Hematopoietic multipotent progenitor cell (in vitro differentiated cells): ENCODE measurements around the gene CHCHD3. TPM values are rescaled to one million over a fixed set of nuclear protein-coding genes. Genes with fewer than 3 reads are reported as not detected.

ENCODE experiments used
- DNase-seq, 3 donors: peaks; one replicate each; pipeline ENCODE4 v3.0.0-alpha.2; 2011 to 2015; ENCODE audit warnings: low read depth in 2 of 3, low spot score in 2 of 3
- total RNA-seq: library from RNA; depleted of rRNA; stranded (reverse); fragments of >200 nt; gene quantifications from one replicate; pipeline ENCODE4 v1.2.3, GENCODE V29; 2012

CHCHD3 gene
- total RNA-seq, 1 donor = 26.1 TPM

DNA sequence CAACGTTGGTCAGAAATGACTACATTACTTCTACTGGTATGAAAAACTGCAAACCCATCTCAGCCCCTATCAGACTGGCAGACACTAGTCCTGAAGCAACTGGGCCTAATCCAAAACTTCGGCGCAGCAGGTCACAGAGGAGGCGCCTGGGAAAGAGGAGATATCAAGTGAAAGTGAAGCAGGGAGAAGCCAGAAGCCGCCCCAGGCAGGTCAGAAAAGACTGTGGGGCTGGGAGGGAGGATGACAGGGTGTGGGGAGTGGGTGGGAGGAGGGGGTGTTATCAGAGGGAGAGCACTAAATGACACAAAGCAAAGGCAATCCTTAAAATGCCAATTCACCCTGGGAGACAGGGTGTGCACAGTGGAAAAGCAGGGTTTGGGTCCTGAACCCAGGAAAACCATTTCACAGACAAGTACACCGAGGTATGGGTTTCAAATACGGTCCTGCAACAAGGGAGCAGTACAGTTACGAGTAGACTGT lies 731 bp downstream of the CHCHD3 start:
- peak in 1 of 3 donors; percentile 5 for DNase-seq

DNA sequence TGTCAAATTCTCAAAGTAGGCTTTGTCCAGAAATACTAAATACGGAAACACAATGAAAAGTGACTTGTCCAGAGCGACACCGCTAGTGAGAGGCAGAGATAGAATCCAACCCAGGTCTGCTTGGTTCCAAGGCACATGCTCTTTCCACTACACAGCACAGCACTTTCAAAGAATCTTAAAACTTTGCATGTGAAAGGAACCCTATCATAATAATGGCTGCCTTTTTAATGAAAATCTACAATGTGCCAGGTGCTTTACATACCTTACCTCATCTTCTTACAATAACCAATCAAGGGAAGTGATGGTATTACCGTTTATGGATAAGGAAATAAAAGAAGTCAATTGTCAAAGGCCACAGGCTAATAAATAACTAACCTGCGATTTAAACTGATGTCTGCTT lies 2.6 kb downstream of the CHCHD3 start:
- no peak for DNase-seq

DNA sequence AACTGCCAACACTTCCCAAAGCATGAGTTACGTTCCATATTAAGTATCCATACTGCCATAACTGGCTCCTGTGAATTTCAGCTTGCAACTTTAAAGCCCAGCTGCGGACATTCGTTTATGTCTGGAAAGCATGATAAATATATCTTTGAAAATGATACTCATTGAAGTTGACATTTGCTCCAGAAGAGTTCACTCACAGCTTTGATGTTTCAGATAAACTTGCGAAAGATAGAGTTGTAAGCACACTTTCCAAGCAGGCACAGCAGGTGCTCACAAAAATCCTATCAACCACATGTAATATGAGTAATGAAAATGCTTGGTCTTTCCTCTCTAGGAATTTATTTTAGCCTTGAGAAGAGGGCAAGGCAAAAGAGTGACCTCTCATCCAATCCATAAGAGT lies 4.5 kb downstream of the CHCHD3 start:
- DNase-seq = no peak

DNA sequence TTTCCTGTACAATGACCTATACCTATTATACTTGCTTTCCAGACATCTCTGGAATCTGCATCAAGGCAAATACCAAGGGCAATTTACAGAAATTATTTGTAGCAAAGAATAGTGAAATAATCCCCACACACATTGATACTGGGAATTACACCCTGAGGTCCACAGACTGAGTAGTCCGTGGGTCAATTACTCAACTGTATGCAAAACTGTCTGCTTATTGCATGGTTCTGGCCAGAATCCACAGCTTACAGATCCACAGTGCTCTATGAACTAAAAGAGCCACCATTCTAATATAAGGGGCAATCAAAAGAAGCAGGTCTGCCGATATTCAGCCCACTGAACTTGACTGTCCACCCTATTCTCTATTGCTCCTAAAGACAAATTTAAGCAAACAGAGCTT lies 5.7 kb downstream of the CHCHD3 start:
- DNase-seq = no peak

DNA sequence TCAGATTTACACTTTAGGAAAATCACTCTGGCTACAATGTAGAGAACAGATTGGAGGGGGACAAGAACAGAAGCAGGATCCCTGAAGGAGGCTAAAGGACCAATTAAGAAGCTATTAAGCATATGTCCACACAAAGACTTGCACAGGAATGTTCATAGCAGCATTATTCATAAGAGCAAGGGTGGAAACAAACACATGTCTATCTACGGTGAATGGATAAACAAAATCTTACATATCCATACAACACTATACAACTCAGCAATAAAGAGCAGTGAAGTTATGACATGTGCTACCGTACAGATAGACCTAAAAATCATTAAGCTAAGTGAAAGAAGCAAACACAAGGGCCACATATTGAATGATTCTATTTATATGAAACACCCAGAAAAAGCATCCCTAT lies 10.4 kb downstream of the CHCHD3 start:
- DNase-seq = no peak

DNA sequence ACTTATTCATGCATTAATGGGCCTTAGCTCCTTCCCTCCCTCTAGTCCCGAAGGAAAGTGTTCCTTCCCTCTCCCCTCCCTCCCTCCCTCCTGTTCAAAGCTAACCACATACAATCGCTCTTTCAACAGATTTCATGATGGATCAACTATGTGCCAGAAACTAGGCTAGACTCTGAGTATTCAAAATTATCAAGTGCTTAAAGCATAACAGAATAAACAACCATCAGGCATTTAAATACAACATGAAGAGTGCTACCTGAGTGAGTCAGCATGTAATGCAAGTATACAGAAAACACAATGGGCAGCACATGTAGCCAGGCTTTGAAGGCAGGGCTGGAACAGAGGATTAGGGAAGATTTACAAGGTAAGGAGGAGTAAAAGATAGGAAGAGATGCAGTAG lies 11.3 kb downstream of the CHCHD3 start:
- no peak for DNase-seq

DNA sequence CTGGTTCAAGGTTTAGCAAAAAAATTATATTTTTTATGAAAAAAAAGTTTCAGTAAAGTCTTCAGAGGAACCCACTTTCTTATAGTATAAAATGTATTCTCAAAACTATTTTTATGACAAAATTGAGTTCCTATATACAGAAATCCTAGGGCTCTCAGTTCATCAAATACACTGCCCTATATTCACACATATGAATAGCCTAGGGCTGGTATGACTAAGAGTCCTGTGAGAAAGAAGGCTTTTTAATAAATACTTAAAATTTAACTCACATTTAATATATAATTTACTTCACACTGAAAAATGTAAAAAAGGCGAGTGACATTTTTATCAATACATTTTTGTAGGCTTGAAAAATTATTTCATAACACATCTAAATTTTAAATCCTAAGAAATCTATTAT lies 16.6 kb downstream of the CHCHD3 start:
- DNase-seq = no peak

DNA sequence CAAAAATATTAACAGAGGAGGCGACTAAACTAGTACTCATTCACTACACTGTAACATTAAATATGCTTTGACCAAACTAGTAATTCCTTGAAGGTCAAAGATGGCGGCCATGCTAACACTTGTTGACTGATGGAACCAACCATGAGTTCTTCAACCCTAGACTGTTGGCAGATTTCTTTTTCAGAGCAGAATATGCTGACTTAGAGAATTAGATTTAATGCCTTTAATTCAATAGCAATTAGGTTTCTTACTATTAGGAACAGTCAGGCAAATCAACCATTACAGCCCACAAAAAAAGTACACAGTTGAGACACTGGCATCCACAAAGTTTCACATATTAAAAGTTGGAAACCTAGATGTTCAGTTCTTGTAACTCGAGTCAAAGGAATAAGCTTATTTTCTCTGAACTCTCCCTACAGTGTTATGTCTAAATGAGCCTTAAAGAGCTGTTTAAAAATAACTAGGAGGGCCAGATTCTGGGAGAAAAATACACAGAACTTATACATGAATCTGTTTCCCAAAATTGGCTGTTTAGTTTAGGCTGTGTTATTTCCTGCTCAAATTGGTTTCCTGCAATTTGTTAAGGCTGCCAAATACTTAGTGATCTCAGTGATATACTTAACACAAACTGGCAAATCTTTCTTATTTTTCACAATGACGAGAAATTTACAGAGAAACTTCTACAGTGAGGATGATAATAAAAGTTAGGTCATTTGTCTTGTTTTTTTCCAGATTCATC lies 17.6 kb downstream of the CHCHD3 start:
- DNase-seq = no peak

DNA sequence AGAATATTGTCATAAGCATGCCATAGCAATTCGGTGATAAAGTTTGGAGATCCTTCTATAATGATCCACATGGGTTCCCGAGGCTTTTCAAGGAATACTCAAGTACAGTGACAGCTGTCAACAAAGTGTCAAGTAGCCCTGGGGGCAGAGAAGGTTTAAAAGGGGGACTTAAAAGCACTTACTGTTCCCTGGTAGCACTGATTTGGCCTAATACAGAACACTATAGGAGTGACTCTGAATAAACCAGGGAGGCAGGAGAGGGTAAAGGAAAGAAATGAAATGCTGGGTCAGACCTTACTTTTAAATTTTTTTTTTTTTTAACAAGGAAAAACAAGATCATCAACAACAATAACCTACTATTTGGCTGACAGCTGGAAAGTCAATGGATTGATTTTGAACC lies 20.1 kb downstream of the CHCHD3 start:
- DNase-seq = no peak

DNA sequence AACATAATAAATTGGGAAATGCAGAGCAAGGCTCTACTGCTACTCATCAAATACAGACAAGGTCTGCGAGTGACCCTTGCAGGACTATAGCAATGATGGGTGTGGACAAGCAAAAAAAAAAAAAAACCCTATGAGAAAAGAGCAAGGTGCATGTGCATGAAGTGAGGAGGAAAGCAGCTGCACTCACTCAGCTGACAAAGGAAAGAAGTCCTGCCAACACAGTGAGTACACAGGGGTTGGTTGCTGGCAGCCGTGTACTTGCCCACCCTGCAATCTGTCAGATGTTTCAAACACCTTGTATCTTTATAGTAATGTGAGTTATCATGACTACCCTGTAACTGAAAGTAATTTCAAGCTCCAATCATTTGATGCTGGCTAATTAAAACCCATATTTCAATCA lies 20.5 kb downstream of the CHCHD3 start:
- no peak for DNase-seq

DNA sequence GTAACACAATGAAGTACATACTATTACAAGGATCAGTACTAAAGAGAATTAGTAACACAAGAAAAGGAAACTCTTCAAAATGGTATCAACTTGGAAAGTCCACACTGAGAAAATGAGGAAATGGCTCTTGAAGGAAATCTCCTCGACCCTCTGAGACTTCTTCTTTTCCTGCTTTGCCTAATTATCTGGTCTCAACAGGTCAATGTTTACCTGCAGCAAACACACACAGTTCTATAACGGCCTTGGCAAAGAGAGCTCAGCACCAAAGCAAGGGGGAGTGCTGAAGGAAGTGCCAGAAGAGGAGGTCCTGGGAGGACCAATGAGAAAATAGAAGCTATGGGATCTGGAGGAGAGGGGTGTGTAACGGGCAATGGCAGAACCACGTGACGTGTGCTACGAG lies 21.9 kb downstream of the CHCHD3 start:
- DNase-seq = no peak

DNA sequence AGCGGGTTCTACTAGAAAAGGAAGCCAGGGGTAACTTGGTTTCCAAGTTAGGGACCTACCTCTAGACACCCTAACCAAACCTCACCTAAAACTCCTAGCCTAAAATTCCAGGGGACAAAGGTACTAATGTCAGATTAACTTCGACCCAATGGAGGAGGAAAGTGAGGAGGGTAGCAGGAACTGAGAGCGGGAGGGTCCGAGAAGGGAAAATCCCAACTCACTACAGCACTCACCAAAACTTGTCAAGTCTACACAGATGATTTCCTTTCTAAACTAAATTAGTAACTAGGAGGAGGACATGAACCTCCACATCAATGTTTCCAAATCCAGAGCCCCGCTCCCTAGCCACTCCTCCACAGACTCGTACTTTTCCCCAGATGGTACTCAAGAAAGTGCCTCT lies 22.6 kb downstream of the CHCHD3 start:
- DNase-seq = no peak

DNA sequence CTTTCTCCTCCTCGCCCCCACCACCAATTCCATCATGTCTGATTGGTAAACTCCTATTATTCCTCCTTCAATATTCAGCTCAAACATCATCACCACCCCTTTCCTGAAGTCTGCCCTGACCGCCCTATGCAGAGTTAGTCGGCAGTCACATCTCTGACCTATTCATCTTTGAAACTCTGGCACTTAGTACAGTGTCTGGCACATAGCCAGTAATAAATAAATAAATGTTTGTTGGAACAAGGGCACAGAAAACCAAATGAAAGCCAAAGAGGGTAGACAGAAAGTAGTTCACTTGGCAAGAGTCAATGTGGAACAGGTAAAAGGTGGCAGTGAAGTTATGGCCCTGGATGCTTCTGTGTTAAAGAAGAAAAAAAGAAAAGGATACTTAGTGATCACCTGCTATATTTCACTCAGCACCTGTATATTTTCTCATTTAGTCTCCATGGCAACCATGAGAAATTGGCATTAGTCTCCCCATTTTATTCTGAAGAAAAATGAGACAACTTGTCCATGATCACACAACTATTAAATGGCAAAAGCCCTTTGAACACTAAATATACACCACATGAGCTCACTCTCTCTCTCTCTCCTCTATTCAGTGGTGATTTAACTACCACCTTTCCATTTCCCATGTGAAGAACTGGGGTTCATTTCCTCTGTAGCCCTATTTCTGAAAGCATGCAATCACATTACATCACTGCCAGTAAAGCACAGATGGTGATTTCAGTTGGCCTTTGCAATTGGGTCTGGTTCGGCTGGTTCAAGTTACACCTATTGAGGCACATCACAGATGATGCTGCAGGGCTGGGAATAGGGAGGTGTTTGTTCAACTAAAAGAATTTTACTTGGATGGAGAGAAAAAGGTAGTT lies 25.3 kb downstream of the CHCHD3 start:
- no peak for DNase-seq

DNA sequence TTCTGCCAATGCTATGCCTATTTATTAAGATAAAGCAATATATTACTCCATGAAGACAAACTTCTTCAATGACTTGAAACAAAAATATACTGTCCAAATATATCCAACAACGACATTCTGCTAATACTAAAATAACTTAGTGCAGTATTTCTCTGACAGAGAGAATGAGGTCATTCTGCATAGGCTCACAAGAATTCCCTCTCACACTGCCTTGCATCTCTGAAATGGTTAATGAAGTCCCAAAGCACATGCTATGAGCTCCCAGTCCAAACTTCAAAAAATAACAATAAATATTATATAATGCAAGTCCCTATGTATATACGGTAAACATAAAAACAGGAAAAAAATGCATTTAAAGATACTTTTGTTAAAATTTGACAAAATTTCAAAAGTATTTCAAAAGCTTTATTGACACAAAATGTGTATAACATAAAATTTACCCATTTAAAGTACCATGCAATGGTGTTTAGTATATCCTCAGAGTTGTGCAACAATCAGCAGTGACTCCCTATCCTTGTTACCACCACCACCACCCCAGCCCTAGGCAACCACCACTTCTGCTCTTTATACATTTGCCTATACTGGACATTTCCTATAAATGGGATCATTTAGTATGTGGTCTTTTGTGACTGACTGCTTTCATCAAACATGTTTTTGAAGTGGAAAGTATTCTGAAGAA lies 27.6 kb downstream of the CHCHD3 start:
- no peak for DNase-seq

DNA sequence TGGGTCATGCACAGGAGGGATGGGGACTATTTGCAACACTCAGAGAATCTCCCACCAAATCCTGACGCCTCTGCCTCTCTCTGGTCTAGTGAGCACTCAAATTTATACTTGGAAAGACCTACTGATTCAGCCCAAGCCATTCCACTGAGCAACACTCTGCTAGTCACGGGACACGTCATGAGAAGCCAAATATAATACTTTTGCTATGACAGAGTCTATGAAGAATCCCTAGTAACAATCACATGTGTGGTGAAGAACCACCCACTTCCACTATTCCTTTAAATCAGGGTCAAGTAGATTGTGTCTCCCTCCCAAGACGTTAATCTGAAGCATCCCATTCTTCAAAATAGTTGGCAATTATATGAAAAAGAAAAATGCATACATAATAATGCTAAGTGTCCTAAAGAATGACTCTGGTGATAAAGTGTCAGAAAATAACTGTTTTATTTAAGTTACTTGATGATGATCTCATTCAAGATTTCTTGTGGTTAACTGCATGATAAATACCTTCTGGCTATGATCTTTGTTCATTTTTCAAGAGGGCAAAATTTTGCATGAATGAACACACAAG lies 28.5 kb downstream of the CHCHD3 start:
- DNase-seq = no peak

DNA sequence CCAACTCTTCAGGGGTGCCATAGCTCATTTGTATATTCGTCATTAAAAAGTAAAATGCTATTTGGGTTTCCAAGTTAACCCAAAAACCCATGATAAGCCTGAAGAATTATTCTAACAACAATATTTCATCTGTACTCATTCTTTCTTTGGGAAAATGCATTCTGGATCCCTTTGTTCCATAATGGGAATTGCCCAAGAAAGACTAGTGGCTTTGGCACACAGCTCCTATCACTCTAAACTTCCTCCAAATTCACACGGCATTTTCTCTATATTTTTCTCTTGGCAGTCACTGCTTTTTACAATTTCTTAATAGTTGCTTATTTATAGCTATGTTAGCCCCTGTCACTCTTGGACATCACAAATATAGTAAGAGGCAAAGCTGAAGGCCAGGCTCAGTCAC lies 29.1 kb downstream of the CHCHD3 start:
- DNase-seq = no peak

DNA sequence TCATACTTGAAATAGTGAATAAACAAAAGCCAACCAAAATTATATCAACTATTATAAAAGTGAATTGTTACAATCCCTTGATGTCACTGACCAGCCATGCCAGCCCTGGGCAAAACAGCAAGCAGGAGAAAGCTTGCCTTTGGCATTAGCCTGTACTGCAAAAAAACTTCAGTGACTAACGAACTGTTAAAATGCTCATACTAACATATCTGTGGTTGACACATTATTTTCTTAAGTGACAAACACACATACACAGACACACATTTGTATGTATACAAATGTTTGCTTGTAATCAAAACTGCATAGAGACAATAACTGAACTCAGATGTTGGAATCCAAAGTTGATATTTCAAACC lies 29.5 kb downstream of the CHCHD3 start:
- DNase-seq = no peak

DNA sequence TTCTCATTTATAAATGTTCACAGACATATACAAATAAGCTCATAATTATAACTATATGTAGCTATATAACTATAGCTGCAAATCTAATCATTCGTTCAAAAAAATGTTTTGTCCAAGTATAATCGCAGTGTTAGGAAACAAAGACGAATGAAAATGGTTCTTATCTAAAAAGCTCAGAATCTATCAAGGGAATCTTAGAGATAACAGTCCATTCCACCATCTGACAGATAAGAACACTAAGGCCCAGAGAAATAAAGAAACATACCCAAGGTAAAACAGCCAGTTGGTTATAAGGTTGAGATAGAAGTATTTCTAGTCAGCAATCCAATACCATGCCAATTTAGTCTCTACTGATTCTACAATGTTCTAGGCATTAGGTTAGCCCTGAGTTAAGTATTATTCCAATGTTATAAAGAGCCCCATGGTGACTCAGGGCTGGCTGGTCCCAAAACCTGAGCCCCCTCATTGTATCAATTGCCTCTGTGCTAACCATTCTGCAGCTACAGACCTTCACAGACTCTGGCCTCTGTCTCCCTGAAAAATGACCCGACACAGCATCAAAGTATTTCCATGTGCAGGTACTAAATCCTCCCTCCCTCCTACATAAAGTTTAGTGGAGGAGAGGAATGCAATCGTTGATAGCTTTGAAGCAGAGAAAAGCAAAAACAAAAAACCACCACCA lies 30.0 kb downstream of the CHCHD3 start:
- no peak for DNase-seq

DNA sequence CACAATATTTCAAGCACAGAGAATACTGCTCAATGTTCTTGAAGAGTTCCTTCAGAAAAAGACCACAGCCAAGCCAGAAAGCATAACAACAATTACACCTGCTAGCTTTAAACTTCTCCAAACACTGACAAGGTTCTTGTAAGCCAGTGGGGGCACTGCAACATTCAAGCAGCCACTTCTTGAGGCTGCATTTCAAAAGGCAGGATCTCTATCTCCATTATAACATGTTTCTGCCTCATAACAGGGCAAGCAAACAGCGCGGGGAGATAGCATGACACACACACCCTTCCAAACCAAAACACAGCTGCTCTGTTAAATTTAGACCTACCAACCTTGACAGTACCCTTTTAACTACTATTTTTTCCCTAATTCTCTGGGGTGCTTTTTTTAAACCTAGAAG lies 30.8 kb downstream of the CHCHD3 start:
- DNase-seq = peak in 2 of 3 donors; percentile 26 to 43

DNA sequence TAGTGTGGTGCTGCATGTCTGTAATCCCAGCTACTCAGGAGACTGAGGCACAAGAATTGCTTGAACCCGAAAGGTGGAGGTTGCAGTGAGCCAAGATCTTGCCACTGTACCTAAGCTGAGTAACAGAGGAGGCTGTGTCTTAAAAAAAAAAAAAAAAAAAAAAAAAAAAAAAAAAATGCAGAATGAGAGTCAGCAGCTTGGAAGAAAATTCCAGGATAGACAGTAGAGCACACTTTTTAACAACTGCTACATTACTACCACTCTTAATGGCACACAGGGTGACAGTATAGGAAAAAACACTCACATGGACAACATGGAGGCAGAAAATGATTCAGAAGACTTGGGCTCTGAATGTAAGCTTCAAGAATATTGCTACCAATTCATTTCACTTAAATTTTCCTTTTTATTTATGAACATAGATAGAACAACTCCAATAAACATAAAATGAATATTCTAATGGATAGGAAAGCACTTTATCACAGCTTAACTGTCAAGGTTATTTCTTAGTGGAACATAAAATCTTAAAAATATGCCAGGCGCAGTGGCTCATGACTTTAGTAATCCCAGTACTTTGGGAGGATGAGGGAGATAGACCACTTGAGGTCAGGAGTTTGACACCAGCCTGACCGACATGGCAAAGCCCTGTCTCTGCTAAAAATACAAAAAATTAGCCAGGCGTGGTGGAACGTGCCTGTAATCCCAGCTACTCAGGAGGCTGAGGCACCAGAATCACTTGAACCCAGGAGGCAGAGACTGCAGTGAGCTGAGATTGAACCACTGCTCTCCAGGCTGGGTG lies 31.5 kb downstream of the CHCHD3 start:
- no peak for DNase-seq
